ENCODE measurements around the gene NUP214. TPM values are rescaled to one million over a fixed set of nuclear protein-coding genes. Genes with fewer than 3 reads are reported as not detected.

NUP214 gene
- total RNA-seq, 6 experiments from 2014 or later, result 34.2 to 43.7 (median 39.3) TPM

- Mint-ChIP-seq H3K4me3 (no peak overlapping the region), H3K36me3 (ENCODE audit: low read depth) (peaks cover 24% of the 10 kb centered on the region), H3K27ac (no peak overlapping the region), H3K9me3 (no peaks in the 10 kb centered on the region), H3K27me3 (ENCODE audit: insufficient read depth) (no peaks in the 10 kb centered on the region), H3K4me1 (ENCODE audit: low read depth) (no peaks in the 10 kb centered on the region)
- DNase-seq, result no peak
- TF ChIP-seq CTCF (IDR thresholded peaks at IDR 0.05), result no peak
Observed at GRCh38 chr9:131140112-131140511, 14.7 kb downstream of the NUP214 start.

GRCh38 chr9:131140550-131140949, 15.2 kb downstream of the NUP214 start:
- H3K36me3 Mint-ChIP-seq (ENCODE audit: low read depth), result peaks cover 28% of the 10 kb centered on the region
- DNase-seq, result no peak
- H3K4me3 Mint-ChIP-seq, result no peak overlapping the region
- H3K9me3 Mint-ChIP-seq, result no peaks in the 10 kb centered on the region
- H3K27ac Mint-ChIP-seq, result no peak overlapping the region
- H3K4me1 Mint-ChIP-seq (ENCODE audit: low read depth), result no peaks in the 10 kb centered on the region
- no peak for TF ChIP-seq CTCF (IDR thresholded peaks at IDR 0.05)
- no peaks in the 10 kb centered on the region for H3K27me3 Mint-ChIP-seq (ENCODE audit: insufficient read depth)

- no peak for DNase-seq
- no peak for TF ChIP-seq CTCF (IDR thresholded peaks at IDR 0.05)
- Mint-ChIP-seq H3K27me3 (ENCODE audit: insufficient read depth) (no peaks in the 10 kb centered on the region), H3K4me1 (ENCODE audit: low read depth) (no peaks in the 10 kb centered on the region), H3K4me3 (no peak overlapping the region), H3K9me3 (no peaks in the 10 kb centered on the region), H3K27ac (no peak overlapping the region), H3K36me3 (ENCODE audit: low read depth) (peaks cover 30% of the 10 kb centered on the region)
Observed at GRCh38 chr9:131142160-131142559, 16.8 kb downstream of the NUP214 start.

GRCh38 chr9:131144201-131144600, 18.8 kb downstream of the NUP214 start:
- no peak for DNase-seq
- Mint-ChIP-seq H3K27ac (no peak overlapping the region), H3K27me3 (ENCODE audit: insufficient read depth) (no peaks in the 10 kb centered on the region; the same call in 1 of the 2 replicates), H3K9me3 (no peaks in the 10 kb centered on the region), H3K36me3 (ENCODE audit: low read depth) (peaks cover 30% of the 10 kb centered on the region), H3K4me3 (no peak overlapping the region), H3K4me1 (ENCODE audit: low read depth) (no peaks in the 10 kb centered on the region)
- TF ChIP-seq CTCF (IDR thresholded peaks at IDR 0.05), result no peak

GRCh38 chr9:131145245-131145644, 19.9 kb downstream of the NUP214 start:
- H3K36me3 Mint-ChIP-seq (ENCODE audit: low read depth), result peaks cover 24% of the 10 kb centered on the region
- no peak overlapping the region for H3K27ac Mint-ChIP-seq
- no peak for TF ChIP-seq CTCF (IDR thresholded peaks at IDR 0.05)
- no peak overlapping the region for H3K4me3 Mint-ChIP-seq
- H3K4me1 Mint-ChIP-seq (ENCODE audit: low read depth), result no peaks in the 10 kb centered on the region
- no peak for DNase-seq
- H3K9me3 Mint-ChIP-seq, result no peaks in the 10 kb centered on the region
- H3K27me3 Mint-ChIP-seq (ENCODE audit: insufficient read depth), result no peaks in the 10 kb centered on the region; the same call in 1 of the 2 replicates

GRCh38 chr9:131146186-131146585, 20.8 kb downstream of the NUP214 start:
- Mint-ChIP-seq H3K9me3 (no peaks in the 10 kb centered on the region), H3K4me3 (no peak overlapping the region), H3K4me1 (ENCODE audit: low read depth) (no peaks in the 10 kb centered on the region), H3K27me3 (ENCODE audit: insufficient read depth) (no peaks in the 10 kb centered on the region; the same call in 1 of the 2 replicates), H3K36me3 (ENCODE audit: low read depth) (peaks cover 15% of the 10 kb centered on the region), H3K27ac (no peak overlapping the region)
- TF ChIP-seq CTCF (IDR thresholded peaks at IDR 0.05), result no peak
- no peak for DNase-seq

Data from HFFc6 (cell line).